HG03196 (cell line): ENCODE measurements around the gene MYCL.

Experiments used
- ATAC-seq: cut with Tn5 transposase; IDR thresholded peaks from one replicate; pipeline ENCODE4 v1.9.1; 2021; ENCODE audit not compliant: unreplicated experiment

Gene MYCL, protein sequence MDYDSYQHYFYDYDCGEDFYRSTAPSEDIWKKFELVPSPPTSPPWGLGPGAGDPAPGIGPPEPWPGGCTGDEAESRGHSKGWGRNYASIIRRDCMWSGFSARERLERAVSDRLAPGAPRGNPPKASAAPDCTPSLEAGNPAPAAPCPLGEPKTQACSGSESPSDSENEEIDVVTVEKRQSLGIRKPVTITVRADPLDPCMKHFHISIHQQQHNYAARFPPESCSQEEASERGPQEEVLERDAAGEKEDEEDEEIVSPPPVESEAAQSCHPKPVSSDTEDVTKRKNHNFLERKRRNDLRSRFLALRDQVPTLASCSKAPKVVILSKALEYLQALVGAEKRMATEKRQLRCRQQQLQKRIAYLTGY

DNA sequence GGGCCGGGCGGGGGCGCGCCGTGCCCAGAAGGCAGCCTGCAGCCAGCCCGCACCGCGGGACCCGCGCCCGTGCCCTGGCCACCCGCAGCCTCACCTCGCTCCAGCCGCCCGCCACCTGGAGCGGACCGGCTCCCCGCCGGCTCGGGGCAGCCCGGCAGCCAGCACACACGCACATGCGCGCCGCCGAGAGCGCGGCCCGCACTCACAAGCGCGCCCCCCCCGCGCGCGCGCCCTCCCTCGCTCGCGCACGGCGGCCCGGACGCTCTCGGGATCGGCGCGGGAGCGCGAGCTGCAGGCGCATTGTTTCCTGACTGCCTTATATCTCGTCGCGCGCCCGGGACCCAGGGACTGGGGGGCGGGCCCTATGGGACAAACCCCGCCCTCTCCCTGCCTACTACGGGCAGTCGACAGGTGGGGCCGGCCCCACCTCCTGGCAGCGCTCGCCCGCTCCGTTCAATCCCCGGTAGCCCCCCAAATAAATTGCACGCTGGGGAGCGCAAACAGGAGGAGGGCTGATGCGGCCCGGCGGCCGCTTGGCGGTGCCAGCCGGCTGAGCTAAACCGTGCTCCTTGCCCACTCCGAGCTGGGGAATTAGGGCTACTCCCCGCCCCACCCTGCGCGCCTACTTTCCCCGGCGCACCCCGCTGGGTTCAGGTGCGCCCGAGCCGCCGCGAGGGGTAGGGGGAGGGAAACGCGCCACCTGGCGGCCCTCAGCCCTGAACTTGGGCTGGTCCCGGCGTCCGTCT is at the start of gene MYCL:
MYCL (minus strand) TSS at position 204 of the 746 bp plus-strand sequence. CDS start 483 bp downstream, outside the sequence.
- peak; percentile 66 for ATAC-seq

DNA sequence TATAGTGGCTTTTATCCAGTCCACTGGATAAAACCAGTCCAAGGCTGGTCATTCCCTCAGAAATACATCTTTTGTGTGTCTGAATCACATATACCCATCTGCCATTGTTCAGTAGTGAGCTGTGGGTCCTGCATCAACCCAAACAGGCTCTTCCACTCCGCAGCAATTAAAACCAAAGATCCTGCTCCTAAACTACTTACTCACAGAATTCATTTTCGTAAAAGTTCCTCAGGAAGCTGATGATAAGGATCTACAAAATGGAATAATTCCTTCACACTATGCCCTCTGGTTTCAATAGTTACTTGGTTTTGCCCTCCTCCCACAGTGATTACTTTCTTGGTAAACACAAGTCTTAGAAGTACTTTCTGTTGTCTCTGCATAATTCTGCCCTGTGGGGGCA is 48.2 kb upstream of the MYCL start:
- no peak for ATAC-seq

DNA sequence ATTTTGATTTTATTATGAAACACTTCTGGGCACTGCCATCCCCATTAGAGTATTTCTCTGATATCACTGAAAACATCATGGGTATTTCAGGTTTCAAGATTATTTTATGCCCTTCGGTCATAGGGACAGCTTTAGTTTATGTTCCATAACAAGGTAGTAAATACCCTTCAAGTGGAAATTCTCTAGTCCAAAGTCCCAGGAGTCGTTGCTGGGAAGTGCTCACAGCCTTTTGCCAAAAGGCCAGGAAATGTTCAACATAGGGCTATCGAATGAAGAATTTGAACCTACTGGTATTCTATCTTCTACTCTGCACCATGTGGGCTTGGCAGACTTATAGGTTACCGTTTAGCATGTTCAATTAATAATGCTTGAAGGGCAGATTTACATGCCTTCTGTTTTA is 45.5 kb upstream of the MYCL start:
- ATAC-seq: no peak

DNA sequence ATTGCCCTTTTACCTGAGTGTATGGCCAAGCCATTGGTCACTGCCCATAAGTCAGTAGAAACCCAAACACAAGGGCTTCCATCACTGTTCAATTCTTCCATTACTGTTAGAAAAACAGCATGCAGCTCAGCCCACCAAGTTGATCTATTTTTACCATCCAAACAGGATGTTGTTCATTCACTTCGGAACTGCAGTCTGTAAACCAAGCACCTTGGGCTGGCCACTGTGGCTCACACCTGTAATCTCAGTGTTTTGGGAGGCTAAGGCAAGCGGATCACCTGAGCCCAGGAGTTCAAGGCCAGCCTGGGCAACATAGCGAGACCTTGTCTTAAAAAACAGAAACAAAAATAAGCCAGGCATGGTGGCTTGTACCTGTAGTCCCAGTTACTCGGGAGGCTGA is 44.5 kb upstream of the MYCL start:
- no peak for ATAC-seq

DNA sequence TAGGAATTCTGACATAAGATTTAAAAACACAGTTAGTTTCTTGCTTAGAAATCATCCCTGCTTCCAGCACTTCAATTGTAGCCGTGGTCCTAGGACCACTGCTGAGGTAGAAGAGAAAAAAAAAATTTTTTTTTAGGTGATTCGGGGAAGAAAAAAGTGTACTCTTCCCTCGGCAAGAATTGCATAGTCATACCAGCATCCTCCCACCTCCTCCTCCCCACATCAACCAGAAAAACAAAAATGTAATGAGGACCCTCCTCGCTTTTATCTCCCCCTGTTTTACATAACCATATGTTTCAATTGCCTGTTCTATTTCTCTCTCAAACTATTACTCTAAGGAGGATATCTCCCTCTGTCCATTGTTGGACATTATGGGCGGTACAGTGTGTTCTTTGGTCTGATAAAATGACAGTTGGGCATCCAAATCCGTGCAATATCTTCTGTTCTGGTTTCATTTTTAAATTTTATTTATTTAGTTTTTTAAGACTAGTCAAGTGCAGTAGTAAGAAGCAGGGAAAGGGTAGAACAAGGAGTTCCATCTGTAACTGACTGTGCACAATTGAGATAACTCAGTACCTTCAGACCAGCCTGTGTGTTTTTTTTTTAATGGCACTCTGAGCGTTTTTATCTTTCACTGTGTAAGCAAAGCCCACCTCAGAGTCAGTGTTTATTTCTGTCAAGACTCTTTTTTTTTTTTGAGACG is 42.8 kb upstream of the MYCL start:
- ATAC-seq: no peak

DNA sequence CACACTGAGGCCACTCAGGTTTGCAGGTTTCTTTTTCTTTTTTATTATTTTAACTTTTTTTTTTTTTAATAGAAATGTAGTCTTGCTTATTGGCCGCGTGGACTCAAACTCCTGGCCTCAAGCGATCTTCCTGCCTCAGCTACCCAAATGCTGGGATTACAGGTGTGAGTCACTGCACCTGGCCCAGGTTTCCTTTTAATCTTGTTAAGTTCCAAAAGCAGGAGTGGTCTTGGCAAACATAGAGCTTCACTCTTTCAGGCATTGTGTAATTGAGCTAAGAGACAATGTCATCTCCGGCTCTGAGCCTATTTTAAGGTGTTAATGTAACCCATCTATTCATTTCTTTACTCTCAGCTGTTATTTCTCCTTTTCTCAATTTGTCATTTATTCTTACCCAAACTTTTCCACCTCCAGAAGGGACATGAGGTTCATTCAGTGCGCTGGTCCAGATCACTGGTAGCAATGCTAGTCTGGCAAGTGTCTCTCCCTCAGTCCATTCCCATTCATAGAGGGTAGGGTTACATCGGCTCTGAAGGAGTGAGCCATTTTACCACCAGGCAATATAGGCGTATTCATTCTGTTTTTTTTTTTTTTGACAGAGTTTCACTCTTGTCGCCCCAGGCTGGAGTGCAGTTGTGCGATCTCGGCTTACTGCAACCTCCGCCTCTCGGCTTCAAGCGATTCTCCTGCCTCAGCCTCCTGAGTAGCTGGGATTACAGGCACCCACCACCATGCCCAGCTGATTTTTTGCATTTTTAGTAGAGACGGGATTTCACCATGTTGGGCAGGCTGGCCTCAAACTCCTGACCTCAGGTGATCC is 42.0 kb upstream of the MYCL start:
- no peak for ATAC-seq

DNA sequence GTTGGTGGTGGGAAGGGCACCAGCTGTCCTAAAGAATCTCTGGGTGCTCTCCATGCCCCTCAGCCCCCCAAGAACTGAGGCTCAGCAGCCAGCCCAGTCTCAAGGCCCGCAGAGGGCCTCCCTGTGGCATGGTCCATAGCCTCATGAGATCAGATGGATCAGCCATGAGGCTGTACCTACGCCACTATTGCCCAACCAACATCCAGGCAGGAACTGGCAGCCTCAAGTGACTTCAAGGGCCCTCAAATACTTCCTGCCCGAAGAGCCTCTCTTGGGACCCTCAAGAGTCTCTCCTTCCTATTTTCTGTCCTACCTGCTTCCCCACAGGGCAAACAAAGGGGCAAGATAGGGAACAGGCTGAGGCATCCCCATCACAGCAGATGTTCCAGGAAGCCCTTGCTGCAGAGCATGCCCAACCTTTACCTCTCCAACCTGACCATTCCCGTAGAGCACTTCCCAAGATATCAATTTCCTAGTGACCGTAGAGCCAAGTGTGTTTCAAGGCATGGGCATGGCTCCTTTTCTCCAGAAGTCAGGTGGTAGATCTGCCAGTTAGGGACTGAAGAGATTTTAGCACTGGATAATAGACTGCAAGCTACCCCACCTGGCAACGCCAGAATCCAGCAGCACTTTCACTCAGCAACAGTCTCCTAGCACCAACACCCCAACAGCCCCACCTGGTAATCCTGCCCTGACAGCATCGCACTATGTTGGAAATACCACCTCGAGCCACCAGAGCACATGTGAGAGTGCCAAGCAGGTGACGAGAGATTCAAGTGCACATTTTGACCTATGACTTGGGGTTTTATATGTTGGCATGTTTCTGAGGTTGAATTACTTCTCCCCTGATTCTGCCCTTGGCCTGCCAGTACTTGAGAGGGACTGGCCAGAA is 39.5 kb upstream of the MYCL start:
- no peak for ATAC-seq

DNA sequence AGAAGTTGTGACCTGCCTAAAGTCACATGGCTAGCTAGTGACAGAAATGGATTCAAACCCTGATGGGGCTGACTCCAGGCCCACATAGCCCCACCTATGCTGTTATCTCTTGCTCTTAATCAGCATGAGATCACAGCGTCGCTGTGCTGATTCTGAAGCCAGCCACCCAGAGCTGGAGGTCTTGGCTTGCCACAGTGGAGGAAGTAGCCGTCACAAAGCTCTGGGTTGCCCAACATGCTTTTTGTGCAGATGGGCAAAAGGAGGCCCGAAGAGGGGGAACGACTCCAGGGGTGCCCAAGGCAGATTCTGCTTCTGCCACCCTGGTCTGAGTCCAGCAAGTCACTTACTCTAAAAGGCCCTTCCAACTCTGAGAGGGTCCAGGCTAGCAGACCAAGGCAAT is 38.5 kb upstream of the MYCL start:
- ATAC-seq: no peak

DNA sequence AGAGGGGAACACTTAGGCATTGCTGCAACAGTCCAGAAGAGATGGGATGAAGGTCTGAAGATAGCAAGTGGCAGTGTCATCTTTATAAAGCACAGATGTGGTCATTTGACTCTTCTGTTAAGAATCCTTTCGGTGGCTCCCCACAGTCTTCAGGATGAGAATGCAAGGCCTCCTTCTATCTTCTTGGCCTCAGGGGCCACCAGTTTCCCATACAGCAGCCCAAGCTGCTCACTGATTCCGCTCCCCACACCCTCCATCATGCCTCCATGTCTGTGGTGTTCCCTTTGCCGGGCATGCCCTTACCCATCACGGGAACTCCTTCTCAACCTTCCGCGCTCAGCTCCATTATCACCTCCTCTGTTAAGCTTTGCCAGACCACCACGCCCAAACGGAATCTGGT is 37.1 kb upstream of the MYCL start:
- no peak for ATAC-seq

DNA sequence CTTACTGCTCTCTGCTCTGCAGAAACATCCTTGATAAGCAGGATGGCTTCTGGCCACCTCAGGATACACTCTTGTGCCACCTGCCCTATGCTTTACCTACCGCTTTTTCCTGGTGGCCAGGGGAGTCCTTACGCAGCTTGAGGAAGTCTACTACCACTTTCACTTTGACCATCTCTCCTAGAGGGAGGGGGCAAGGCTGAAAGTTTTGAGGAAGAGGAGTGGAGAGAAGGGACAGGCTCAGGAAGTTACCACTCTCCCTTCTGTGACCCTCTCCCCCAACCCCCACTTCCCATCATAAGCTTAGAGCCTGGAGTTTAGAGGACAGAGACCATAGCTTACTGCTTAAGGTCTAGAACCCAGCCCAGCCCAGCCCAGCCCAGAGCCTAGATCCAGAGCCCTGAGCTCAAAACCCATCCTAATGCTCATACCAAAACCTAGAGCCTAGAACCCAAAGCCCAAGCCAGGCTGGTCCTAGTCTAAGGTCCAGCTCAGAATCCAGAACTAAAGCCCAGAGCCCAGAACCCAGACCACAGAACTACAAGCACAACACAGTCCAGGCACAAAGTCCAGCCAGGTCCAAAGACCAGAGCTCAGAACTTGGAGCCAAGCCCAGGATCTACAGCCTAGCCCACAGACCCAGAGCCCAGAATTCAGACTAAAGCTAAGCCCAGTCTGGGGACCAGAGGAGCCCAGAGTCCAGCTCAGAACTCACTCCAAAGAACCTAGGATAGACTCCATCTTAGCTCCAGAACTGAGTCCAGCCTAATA is 35.2 kb upstream of the MYCL start:
- no peak for ATAC-seq

DNA sequence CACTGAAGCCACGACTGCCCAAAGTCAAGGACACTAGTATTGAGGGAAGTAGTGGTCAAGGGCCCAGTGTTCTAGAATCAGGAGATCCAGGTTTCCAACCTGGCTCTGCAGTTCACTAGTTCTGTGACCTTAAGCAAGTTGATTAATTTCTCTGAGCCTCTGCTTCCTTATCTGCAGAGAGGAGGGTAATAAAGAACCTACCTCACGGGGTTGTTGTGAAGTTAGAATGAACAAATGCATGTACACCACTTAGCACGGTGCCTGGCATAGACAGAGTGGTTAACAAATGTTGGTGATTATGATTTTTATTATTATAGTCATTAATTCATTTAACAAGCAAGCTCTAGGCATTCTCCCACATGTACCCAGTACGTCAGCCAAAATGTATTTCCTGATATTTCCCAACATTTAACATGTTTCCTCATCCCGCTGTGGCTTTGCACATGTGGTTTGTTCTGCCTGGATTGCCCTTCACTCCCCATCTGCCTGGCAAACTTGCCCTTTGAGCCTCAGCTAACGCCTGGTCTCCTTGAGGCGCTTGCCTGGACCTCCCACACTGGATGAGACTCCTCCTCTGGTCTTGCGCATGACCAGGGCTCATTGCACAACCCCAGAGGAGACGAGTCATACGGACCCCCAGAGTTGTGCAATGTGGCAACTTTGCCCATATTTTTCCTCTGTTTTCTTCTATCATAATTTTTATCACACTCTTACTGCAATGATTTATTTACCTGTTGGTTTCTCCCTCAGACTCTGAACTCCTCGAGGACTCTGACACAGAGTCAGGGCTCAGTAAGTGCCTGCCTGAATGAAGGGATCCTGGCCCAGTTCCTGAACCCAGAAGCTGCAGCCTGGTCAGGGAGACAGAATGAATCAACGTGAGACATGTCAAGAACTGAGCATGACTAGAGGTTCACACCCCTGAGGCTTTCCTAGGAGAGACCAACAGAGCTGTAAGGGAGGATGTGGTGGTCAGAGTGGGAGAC is 32.5 kb upstream of the MYCL start:
- ATAC-seq: no peak

DNA sequence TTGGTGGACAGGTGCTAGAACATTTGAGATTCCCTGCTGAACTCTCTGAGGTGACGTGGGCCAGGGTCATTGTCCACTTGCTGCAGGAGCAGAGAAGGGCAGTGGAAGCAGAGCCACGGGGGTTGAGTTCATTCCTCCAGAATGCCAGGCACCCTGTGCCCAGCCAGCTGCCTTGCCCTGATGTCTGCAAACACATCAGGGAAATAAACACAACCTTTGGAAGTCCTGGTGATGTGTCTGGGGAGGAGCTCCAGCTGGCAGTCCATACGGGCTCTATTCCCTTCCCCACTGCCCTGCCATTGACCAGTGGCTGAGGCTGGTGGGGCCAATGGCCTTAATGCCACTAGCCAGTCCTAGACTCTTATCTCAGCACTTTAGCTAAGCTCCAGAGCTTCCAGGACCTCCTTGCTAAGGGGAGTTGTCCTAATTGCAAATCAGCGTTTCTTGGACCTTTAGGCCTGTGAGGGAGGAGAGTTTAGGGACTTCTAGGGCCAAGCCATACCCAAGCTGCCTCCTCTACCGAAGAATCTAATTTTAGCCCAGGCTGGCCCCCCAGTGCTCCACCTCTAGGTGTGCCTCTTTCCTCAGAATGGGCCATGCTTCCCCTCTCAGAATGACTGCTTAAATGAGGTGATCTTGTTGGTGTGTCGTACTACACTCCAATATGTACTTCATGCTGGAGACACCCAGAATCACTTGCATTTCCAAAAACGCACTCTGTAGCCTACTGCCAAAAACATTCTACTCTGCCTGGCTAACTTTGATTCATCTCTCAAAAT is 27.3 kb upstream of the MYCL start:
- ATAC-seq: no peak

DNA sequence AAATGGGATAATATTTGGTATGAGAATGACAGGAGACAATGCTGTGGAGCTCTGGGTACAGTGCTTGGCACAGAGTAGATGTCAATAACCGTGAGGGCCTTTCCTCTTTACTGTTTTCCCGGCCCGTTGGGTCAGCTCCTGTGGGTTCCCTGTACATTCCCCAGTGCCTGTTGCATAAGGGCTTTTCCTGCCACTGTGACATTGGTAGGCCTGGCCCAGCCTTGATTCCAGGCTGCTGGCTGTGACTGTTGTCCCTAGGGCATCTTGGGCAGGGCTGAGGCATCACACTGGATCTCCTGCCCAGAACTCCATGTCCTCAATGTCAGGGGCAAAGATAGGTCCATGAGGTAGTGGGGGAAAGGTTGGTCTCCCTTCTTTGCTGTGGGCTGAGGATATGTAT is 25.8 kb upstream of the MYCL start:
- ATAC-seq: no peak

DNA sequence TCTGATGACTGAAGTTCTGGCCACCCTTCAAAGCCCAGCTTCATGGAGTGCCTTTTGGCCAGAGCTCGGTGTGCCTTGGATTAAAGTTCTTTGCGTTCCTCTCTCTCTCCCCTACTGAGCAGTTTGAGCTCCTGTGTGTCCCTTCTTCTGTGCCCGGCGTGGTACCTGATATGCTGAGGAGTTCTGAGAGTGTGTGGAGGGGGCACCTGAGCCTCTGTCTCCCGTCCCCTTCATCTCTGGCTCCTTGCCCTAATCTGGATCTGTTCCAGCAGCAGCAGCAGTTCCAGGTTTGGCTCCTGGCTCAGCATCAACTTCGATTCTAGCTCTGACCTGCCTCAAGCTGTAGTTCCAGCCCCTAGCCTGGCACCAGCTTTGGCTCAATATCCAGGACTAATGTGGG is 25.1 kb upstream of the MYCL start:
- ATAC-seq: no peak

DNA sequence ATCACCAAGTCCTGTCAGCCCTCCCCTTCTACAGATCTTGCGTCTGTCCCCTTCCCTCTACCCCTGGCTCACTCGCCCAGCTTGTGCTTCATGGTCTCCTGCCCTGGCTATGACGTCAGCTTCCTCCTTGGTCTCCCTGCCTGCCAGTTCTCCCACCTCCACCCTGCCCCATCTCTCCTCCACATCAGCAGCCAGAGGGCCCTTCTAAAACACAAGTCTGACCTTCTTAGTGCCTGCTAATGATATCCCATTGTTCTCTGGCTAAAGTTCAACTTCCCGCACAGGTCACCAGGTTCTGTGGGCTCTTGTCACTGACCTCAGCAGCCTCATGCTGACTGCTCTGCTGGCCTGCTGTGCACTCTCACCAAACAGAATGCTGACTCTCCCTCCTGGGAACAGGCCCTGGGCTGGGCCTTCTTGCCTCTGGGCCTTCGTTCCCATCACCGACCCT is 24.7 kb upstream of the MYCL start:
- ATAC-seq: no peak

DNA sequence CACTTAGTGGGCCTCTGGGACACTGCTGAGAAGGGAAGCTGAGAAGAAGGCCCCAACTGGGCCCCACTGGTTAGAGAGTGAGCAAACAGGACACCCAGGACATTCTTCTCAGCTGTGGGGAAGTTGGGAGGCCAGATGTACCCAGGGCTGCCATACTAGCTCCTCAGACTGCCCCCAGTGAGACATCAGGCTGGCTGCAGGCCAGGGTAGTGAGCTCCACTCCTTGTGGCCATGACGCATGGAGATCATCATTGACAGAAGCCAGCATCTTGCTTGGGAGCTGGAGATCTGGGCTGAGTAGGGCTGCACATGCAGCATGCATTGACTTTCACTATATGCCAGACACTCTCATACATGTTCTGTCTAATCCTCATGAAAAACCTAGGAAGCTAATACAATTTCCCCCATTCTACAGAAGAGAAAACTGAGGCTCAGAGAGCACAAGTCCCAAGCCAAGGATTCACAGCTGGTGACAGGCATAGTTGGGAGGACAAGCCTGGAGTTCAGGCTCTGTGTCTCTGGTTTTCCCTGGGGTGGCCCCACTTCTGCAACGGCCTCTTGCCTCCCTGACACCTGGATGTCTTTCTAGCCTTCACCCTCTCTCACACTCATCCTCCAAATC is 24.1 kb upstream of the MYCL start:
- ATAC-seq: no peak

DNA sequence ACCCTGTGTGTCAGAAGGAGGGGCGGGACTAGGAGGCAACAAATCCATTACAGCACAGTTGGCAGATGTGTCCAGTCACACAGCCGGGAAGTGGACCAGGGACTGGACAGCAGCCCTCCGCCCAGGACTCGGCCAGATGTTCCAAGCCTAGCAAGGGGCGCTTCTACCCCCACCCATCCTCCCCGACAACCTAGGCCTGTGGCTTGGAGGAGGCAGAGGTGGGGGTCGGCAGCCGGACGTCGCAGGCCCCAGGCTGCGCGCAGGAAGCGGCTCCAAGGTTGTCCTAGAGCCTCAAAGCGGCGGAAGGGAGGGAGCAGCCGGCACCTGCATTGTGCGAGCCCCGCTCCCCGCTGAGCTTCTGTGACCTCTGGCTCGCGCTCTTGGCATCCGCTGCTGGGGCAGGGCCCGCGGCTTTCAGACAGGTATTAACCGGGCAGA is 20.6 kb upstream of the MYCL start:
- no peak for ATAC-seq
